Measurements from ENCODE around the gene TAC4. TPM values are rescaled to one million over a fixed set of nuclear protein-coding genes. Genes with fewer than 3 reads are reported as not detected.

The TAC4 gene
- polyA plus RNA-seq, 1 donor (not counting 4 experiments of a cell fraction or from before 2014, with no cell fraction given) = not detected

DNA sequence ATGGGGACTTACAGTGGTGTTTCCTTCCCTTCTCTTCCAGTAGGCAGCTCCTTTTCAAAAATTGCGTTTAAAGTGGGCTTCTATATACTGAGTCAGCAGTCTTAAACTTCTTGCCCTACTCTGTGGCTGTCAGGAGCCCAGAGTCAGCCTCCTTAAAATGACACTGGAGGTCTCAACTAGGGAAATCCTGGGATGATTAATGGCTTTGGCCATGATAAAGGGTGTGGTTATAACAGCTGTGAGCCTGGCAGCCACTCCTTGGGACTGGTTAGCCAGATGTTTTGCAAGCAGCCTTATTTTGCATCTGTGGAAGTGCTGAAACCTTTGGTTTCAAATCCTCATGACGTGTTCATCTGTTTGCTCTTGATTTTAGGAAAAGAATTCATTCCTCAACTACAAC lies 25.0 kb downstream of the TAC4 start:
- DNase-seq (ENCODE audit: low read depth, low spot score) (no peak), FAIRE-seq (no peak)
- Histone ChIP-seq H3K9me3 (ENCODE audit: control insufficient read depth, low read depth, low read length) (no peaks in the 10 kb centered on the region), H3K9me1 (ENCODE audit: control insufficient read depth, extremely low read depth, insufficient read depth, low read length) (no peaks in the 10 kb centered on the region), H3K27me3 (ENCODE audit: control insufficient read depth, extremely low read depth, insufficient read depth, low read length) (no peaks in the 10 kb centered on the region), H3K27ac (ENCODE audit: control insufficient read depth, insufficient read depth, low read length) (no peak overlapping the region), H2AFZ (ENCODE audit: control insufficient read depth, low read length) (no peak overlapping the region), H3K36me3 (ENCODE audit: control insufficient read depth in 2 of 2, extremely low read depth in 1 of 2, insufficient read depth in 2 of 2, low read length in 2 of 2) (peaks cover 26 to 45% of the 10 kb centered on the region in 2 experiments), H3K79me2 (ENCODE audit: control insufficient read depth, insufficient read depth, low read length) (no peaks in the 10 kb centered on the region), H3K4me1 (ENCODE audit: control insufficient read depth, extremely low read depth, insufficient read depth, low read length) (no peaks in the 10 kb centered on the region), H3K9ac (ENCODE audit: control insufficient read depth, extremely low read depth, insufficient read depth, low read length) (no peak overlapping the region), H3K4me3 (ENCODE audit: control insufficient read depth in 2 of 3, extremely low read depth in 1 of 3, insufficient read depth in 2 of 3, low read depth in 1 of 3, low read length in 3 of 3) (no peak overlapping the region), H4K20me1 (ENCODE audit: control insufficient read depth, extremely low read depth, insufficient read depth, low read length) (no peaks in the 10 kb centered on the region), H3K4me2 (ENCODE audit: control insufficient read depth, extremely low read depth, insufficient read depth, low read depth, low read length) (no peak overlapping the region)
- dilution Hi-C loops (cut with MboI; ENCODE audit: extremely low pct_ligation_motif_present, low sequenced_read_pairs) = no loop called here
- no peak for TF ChIP-seq CTCF (optimal IDR thresholded peaks at IDR 0.05 in 1 of 3, IDR thresholded peaks at IDR 0.05 in 1 of 3, conservative IDR thresholded peaks at IDR 0.05 in 1 of 3; ENCODE audit: extremely low read depth in 1 of 3, insufficient read depth in 2 of 3, low read length in 3 of 3)
- no peak for TF ChIP-seq EZH2 (IDR thresholded peaks at IDR 0.05; ENCODE audit: low read length)

- Histone ChIP-seq H3K4me2 (ENCODE audit: control insufficient read depth, extremely low read depth, insufficient read depth, low read depth, low read length) (no peak overlapping the region), H3K36me3 (ENCODE audit: control insufficient read depth in 2 of 2, extremely low read depth in 1 of 2, insufficient read depth in 2 of 2, low read length in 2 of 2) (peaks cover 23 to 44% of the 10 kb centered on the region in 2 experiments), H3K4me1 (ENCODE audit: control insufficient read depth, extremely low read depth, insufficient read depth, low read length) (no peaks in the 10 kb centered on the region), H3K9me3 (ENCODE audit: control insufficient read depth, low read depth, low read length) (no peaks in the 10 kb centered on the region), H3K4me3 (ENCODE audit: control insufficient read depth in 2 of 3, extremely low read depth in 1 of 3, insufficient read depth in 2 of 3, low read depth in 1 of 3, low read length in 3 of 3) (no peak overlapping the region), H3K9ac (ENCODE audit: control insufficient read depth, extremely low read depth, insufficient read depth, low read length) (no peak overlapping the region), H3K27me3 (ENCODE audit: control insufficient read depth, extremely low read depth, insufficient read depth, low read length) (no peaks in the 10 kb centered on the region), H3K9me1 (ENCODE audit: control insufficient read depth, extremely low read depth, insufficient read depth, low read length) (no peaks in the 10 kb centered on the region), H3K27ac (ENCODE audit: control insufficient read depth, insufficient read depth, low read length) (no peak overlapping the region), H4K20me1 (ENCODE audit: control insufficient read depth, extremely low read depth, insufficient read depth, low read length) (no peaks in the 10 kb centered on the region), H2AFZ (ENCODE audit: control insufficient read depth, low read length) (no peak overlapping the region), H3K79me2 (ENCODE audit: control insufficient read depth, insufficient read depth, low read length) (no peaks in the 10 kb centered on the region)
- FAIRE-seq (no peak), DNase-seq (ENCODE audit: low read depth, low spot score) (no peak)
- TF ChIP-seq EZH2 (IDR thresholded peaks at IDR 0.05; ENCODE audit: low read length) (no peak), CTCF (optimal IDR thresholded peaks at IDR 0.05 in 1 of 3, IDR thresholded peaks at IDR 0.05 in 1 of 3, conservative IDR thresholded peaks at IDR 0.05 in 1 of 3; ENCODE audit: extremely low read depth in 1 of 3, insufficient read depth in 2 of 3, low read length in 3 of 3) (no peak)
- dilution Hi-C loops (cut with MboI; ENCODE audit: extremely low pct_ligation_motif_present, low sequenced_read_pairs) = no loop called here
Measured at GRCh38 chr17:49821916-49822315, 26.0 kb downstream of the TAC4 start.
